T-helper 1 cell treated with Interleukin-12 subunit alpha and Interleukin-12 subunit beta and Interleukin-4 antibody, amounts not matched to agents 30 μg/mL and 1 μg/mL, for 36 hours (primary cell): ENCODE results near the gene SH3GLB1.
A peak's percentile ranks its signal among the peaks of the same experiment; 100 is the strongest.

ENCODE experiments used
- H3K27ac Mint-ChIP-seq: one replicate; pipeline ENCODE4 v1.8.0; 2021; ENCODE audit warnings: mild to moderate bottlenecking, mixed read lengths
- H3K27me3 Mint-ChIP-seq: one replicate; pipeline ENCODE4 v1.8.0; 2021; ENCODE audit warnings: low read depth, mixed read lengths
- H3K36me3 Mint-ChIP-seq: one replicate; pipeline ENCODE4 v1.8.0; 2021; ENCODE audit warnings: low read depth, mixed read lengths
- H3K4me1 Mint-ChIP-seq: one replicate; pipeline ENCODE4 v1.8.0; 2021; ENCODE audit warnings: low read depth, mixed read lengths
- H3K4me3 Mint-ChIP-seq: one replicate; pipeline ENCODE4 v1.8.0; 2021; ENCODE audit warnings: mild to moderate bottlenecking, moderate library complexity, mixed read lengths
- H3K9me3 Mint-ChIP-seq: one replicate; pipeline ENCODE4 v1.8.0; 2021; ENCODE audit warnings: mixed read lengths

SH3GLB1 gene

DNA sequence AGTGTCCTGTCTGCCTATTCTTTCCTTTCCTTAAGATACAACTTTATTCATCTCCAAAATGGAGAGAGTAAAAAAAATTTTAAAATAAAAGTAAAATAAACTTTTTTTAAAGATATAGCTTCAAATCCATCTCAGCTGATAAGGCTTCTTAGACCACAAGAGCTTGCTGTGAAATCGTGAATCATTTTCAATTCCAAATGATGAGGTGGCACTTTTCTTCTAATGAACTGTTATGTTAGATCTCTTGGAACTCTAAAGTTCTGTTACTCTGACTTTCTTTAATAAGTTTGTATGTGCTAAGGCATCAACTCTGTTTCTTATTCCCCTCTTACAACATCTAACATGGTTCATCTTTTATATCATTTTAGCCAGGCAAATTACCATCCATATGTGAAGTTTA, 4.5 kb downstream of the SH3GLB1 start:
- H3K36me3 Mint-ChIP-seq = peaks cover 15% of the 10 kb centered on the region
- H3K4me1 Mint-ChIP-seq = peaks cover 29% of the 10 kb centered on the region
- no peaks in the 10 kb centered on the region for H3K9me3 Mint-ChIP-seq
- no peak overlapping the region for H3K4me3 Mint-ChIP-seq
- H3K27me3 Mint-ChIP-seq = no peaks in the 10 kb centered on the region
- no peak overlapping the region for H3K27ac Mint-ChIP-seq

GRCh38 chr1:86712088-86712860, 7.9 kb downstream of the SH3GLB1 start:
- H3K4me3 Mint-ChIP-seq = no peak overlapping the region
- peaks cover 26% of the 10 kb centered on the region for H3K4me1 Mint-ChIP-seq
- no peak overlapping the region for H3K27ac Mint-ChIP-seq
- no peaks in the 10 kb centered on the region for H3K27me3 Mint-ChIP-seq
- peaks cover 8% of the 10 kb centered on the region for H3K36me3 Mint-ChIP-seq
- H3K9me3 Mint-ChIP-seq = no peaks in the 10 kb centered on the region

DNA sequence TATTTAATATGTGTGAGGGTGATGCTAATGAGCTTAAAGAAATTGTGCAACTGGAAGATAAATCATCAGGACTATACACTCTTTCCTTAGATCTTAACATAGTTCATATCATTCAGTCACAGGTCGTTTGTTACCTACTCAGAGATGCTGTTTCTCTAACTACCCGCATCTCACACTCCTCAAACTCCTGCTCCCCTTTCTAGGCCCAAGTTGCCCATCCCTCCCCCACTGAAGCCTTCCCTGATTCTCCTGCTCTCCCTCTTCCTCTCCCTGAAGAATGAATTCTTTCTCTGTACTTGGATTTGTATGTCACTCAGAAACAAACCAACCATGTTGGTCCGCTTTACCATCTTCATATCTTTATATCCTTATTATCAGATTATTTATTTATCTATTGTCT, 9.1 kb downstream of the SH3GLB1 start:
- peaks cover 7% of the 10 kb centered on the region for H3K36me3 Mint-ChIP-seq
- H3K4me1 Mint-ChIP-seq = peaks cover 25% of the 10 kb centered on the region
- H3K4me3 Mint-ChIP-seq = no peak overlapping the region
- H3K27me3 Mint-ChIP-seq = no peaks in the 10 kb centered on the region
- no peaks in the 10 kb centered on the region for H3K9me3 Mint-ChIP-seq
- no peak overlapping the region for H3K27ac Mint-ChIP-seq

GRCh38 chr1:86714159-86714558, 9.8 kb downstream of the SH3GLB1 start:
- Mint-ChIP-seq H3K4me1 (peaks cover 22% of the 10 kb centered on the region), H3K27ac (no peak overlapping the region), H3K36me3 (peaks cover 7% of the 10 kb centered on the region), H3K27me3 (no peaks in the 10 kb centered on the region), H3K9me3 (no peaks in the 10 kb centered on the region), H3K4me3 (no peak overlapping the region)

GRCh38 chr1:86714561-86715244, 10.3 kb downstream of the SH3GLB1 start:
- peaks cover 18% of the 10 kb centered on the region for H3K4me1 Mint-ChIP-seq
- H3K4me3 Mint-ChIP-seq = no peak overlapping the region
- H3K9me3 Mint-ChIP-seq = no peaks in the 10 kb centered on the region
- peaks cover 11% of the 10 kb centered on the region for H3K36me3 Mint-ChIP-seq
- peak overlapping the region; percentile 22 for H3K27ac Mint-ChIP-seq
- H3K27me3 Mint-ChIP-seq = no peaks in the 10 kb centered on the region

- Mint-ChIP-seq H3K9me3 (no peaks in the 10 kb centered on the region), H3K4me1 (peaks cover 14% of the 10 kb centered on the region), H3K36me3 (peaks cover 20% of the 10 kb centered on the region), H3K27me3 (no peaks in the 10 kb centered on the region), H3K4me3 (no peak overlapping the region), H3K27ac (no peak overlapping the region)
Observed at GRCh38 chr1:86718786-86719185, 14.4 kb downstream of the SH3GLB1 start.

GRCh38 chr1:86731416-86731815, 27.0 kb downstream of the SH3GLB1 start:
- H3K27ac Mint-ChIP-seq = no peak overlapping the region
- H3K4me3 Mint-ChIP-seq = no peak overlapping the region
- no peaks in the 10 kb centered on the region for H3K4me1 Mint-ChIP-seq
- peaks cover 22% of the 10 kb centered on the region for H3K36me3 Mint-ChIP-seq
- H3K9me3 Mint-ChIP-seq = no peaks in the 10 kb centered on the region
- H3K27me3 Mint-ChIP-seq = no peaks in the 10 kb centered on the region

DNA sequence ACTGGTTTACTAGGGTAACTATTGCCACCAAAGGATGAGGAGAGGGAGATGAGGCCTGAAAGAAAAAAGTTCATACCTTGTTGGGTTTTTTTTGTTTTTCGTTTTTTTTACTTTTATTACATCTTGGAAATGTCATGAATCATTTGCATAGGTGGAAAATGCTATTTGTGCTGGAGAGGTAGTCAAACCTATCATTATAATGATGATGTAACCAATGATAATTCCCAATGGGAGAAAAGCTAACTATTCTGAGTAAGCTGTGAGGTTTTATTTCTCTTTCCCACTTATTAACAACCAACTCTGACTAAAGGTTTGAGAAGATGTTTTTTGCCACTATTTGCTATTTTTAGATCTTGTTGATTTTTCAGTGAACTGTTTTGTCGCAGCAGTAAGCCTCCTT, 29.0 kb downstream of the SH3GLB1 start:
- Mint-ChIP-seq H3K9me3 (no peaks in the 10 kb centered on the region), H3K27me3 (no peaks in the 10 kb centered on the region), H3K36me3 (peaks cover 27% of the 10 kb centered on the region), H3K4me1 (peaks cover 4% of the 10 kb centered on the region), H3K27ac (no peak overlapping the region), H3K4me3 (no peak overlapping the region)

DNA sequence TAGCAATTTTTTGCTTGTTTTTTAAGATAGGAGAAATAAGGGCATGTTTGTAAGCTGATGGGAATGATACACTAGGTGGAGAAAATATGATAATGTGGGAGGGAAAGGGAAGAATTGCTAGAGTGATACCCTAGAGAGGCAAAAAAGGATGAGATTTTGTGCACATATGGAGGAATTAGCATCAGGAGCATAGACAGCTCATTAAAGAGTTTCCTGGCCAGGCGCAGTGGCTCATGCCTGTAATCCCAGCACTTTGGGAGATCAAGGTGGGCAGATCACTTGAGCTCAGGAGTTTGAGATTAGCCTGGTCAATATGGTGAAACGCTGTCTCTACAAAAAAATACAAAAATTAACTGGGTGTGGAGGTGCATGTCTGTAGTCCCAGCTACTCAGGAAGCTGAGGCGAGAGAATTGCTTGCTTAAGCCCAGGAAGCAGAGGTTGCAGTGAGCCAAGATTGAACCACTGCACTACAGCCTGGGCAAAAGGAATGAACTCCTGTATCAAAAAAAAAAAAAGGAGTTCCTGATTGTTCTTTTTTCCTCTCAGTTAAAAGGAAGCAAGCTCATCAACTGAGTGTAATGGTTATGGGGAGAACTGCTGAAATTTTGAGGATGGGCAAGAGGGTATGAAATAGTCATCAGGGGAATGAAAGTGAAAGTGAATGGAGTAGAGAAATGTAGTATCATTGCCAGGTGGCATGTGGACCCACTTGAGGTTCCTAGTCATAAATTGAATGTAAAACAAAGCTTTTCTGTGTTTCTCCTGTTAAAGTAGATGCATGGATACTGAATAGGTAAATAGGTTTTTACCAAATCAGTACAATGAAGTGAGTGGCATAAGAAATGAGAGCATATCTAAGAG, 35.5 kb downstream of the SH3GLB1 start:
- peaks cover 4% of the 10 kb centered on the region for H3K4me1 Mint-ChIP-seq
- no peak overlapping the region for H3K4me3 Mint-ChIP-seq
- H3K27ac Mint-ChIP-seq = no peak overlapping the region
- no peaks in the 10 kb centered on the region for H3K9me3 Mint-ChIP-seq
- no peaks in the 10 kb centered on the region for H3K27me3 Mint-ChIP-seq
- H3K36me3 Mint-ChIP-seq = peaks cover 24% of the 10 kb centered on the region

DNA sequence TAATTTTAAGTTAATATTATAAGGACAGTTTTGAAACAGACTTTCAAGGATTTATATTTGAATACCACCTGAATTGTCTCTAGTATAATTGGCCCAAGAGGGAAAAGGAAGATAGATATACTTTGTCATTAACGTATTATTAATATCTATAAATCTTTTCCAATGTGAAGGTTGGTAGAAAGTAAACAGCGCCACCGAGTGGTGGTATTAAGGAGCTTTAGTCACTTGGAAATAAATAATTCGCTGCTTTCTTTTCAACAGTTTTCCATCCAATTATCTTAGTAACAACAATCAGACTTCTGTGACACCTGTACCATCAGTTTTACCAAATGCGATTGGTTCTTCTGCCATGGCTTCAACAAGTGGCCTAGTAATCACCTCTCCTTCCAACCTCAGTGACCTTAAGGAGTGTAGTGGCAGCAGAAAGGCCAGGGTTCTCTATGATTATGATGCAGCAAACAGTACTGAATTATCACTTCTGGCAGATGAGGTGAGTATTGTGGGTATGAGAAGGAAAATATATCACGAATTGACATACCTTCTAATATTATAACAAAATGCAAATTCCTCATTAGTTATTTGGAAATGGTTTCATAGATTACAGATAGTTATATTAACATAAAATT, 37.7 kb downstream of the SH3GLB1 start:
- no peaks in the 10 kb centered on the region for H3K27me3 Mint-ChIP-seq
- H3K4me1 Mint-ChIP-seq = peaks cover 4% of the 10 kb centered on the region
- H3K27ac Mint-ChIP-seq = no peak overlapping the region
- no peaks in the 10 kb centered on the region for H3K9me3 Mint-ChIP-seq
- H3K36me3 Mint-ChIP-seq = peaks cover 21% of the 10 kb centered on the region
- no peak overlapping the region for H3K4me3 Mint-ChIP-seq

GRCh38 chr1:86747304-86747703, 42.9 kb downstream of the SH3GLB1 start:
- H3K36me3 Mint-ChIP-seq = peaks cover 16% of the 10 kb centered on the region
- no peaks in the 10 kb centered on the region for H3K4me1 Mint-ChIP-seq
- no peak overlapping the region for H3K27ac Mint-ChIP-seq

DNA sequence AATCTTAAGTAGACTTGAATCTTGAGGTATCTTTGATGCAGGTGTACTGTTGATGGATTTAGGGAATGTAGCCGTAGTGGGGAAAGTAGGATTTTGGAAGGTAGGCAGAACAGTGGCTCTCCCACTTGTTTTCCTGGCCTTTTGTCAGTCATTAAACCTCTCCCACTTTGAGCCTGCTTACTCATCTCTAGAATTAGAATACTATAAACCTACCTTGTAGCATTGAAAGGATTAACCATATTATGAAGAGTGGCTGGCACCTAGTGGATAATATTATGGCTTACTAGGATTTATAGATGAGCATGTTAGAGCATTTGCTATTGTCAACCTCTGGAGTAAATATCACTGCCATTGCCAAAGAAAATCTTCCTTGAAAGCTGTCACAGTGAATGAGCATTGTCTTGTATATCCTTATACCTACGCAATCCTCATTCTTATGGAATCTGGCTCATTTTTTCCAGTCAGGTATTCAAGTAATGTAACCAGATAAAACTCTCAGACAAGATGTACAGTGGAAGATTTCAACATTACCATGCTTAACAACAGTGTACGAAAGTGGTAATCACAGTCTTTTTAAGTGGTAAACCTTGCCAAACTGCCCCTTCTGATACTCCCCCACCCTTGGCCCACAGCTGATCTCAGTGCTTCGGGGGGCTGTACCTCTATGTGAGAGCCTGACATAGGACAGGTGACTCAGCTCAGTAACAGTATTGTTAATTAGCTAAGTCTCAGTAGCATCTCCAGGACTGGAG, 44.4 kb downstream of the SH3GLB1 start:
- H3K27ac Mint-ChIP-seq = no peak overlapping the region
- peaks cover 10% of the 10 kb centered on the region for H3K27me3 Mint-ChIP-seq
- H3K4me3 Mint-ChIP-seq = no peak overlapping the region
- peaks cover 16% of the 10 kb centered on the region for H3K36me3 Mint-ChIP-seq
- no peaks in the 10 kb centered on the region for H3K9me3 Mint-ChIP-seq
- H3K4me1 Mint-ChIP-seq = no peaks in the 10 kb centered on the region

More at GRCh38 chr1:86747304-86747703, 42.9 kb downstream of the SH3GLB1 start:
- Mint-ChIP-seq H3K27me3 (no peaks in the 10 kb centered on the region), H3K4me3 (no peak overlapping the region), H3K9me3 (no peaks in the 10 kb centered on the region)

DNA sequence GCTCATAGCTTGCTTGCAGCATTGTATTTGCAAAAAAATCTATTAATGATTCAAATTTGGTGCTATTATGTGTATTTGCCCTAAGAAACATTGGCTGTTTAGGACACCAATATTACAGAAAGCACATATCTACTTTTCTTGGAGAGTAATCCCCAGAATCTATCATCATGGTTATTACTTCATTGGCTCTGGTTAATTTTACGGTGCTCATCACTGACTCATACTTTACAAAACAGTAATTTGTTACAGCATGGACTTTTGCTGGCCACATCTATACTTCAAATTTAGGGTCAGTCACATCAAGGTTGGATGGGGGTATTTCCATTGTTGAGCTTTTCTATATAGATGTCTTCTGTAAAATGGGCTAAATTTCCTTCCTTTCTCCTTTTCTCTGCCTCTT, 45.7 kb downstream of the SH3GLB1 start:
- Mint-ChIP-seq H3K9me3 (no peaks in the 10 kb centered on the region), H3K36me3 (peaks cover 12% of the 10 kb centered on the region), H3K4me3 (no peak overlapping the region), H3K27me3 (peaks cover 12% of the 10 kb centered on the region), H3K4me1 (no peaks in the 10 kb centered on the region), H3K27ac (no peak overlapping the region)

GRCh38 chr1:86750530-86750929, 46.2 kb downstream of the SH3GLB1 start:
- Mint-ChIP-seq H3K4me1 (peaks cover under 1% of the 10 kb centered on the region), H3K27ac (no peak overlapping the region), H3K4me3 (no peak overlapping the region), H3K36me3 (peaks cover 7% of the 10 kb centered on the region), H3K9me3 (no peaks in the 10 kb centered on the region), H3K27me3 (peaks cover 13% of the 10 kb centered on the region)
